ENCODE data around the gene DPYSL3.
"Not testable (repeated sequence)": the region's sequence is repeated elsewhere in the genome, so short reads cannot be mapped to it uniquely, and the experiment has no call there.

Gene DPYSL3

GRCh38 chr5:147509710-147510651, at the start of gene DPYSL3:
Gene DPYSL3 (minus strand): TSS chr5:147510068. CDS start chr5:147509858, 210 bp downstream.
- Mint-ChIP-seq H3K27ac (no peak within 1 kb of the TSS), H3K4me3 (no peak within 1 kb of the TSS), H3K27me3 (peaks cover 63% of the 10 kb centered on the region), H3K4me1 (ENCODE audit: low read depth) (peaks cover 5% of the 10 kb centered on the region), H3K9me3 (no peaks in the 10 kb centered on the region), H3K36me3 (ENCODE audit: low read depth) (no peaks in the 10 kb centered on the region)
- DNase-seq = no peak

DNA sequence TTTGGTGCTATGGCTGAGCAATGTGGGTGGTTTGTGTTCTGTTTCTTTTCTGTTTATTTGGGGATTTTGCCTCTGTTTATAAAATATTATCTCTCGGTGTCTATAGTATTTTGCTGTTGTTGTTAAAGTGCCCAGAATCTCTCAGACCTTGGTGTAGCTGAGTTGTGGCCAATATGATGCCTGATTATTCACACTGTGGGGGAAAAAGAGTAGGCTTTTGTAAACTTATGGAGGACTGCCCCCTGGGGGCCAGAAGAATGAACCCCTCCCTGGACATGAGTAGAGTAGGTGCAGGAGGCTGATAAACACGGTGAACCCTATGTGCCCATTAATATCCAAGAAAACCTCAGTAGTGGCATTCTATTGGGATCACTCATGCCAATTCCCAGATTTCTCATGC, 49.0 kb upstream of the DPYSL3 start:
- H3K9me3 Mint-ChIP-seq = no peaks in the 10 kb centered on the region
- H3K27me3 Mint-ChIP-seq = peaks cover 3% of the 10 kb centered on the region
- no peaks in the 10 kb centered on the region for H3K4me1 Mint-ChIP-seq (ENCODE audit: low read depth)
- no peaks in the 10 kb centered on the region for H3K36me3 Mint-ChIP-seq (ENCODE audit: low read depth)
- no peak overlapping the region for H3K4me3 Mint-ChIP-seq
- H3K27ac Mint-ChIP-seq = no peak overlapping the region
- no peak for DNase-seq

DNA sequence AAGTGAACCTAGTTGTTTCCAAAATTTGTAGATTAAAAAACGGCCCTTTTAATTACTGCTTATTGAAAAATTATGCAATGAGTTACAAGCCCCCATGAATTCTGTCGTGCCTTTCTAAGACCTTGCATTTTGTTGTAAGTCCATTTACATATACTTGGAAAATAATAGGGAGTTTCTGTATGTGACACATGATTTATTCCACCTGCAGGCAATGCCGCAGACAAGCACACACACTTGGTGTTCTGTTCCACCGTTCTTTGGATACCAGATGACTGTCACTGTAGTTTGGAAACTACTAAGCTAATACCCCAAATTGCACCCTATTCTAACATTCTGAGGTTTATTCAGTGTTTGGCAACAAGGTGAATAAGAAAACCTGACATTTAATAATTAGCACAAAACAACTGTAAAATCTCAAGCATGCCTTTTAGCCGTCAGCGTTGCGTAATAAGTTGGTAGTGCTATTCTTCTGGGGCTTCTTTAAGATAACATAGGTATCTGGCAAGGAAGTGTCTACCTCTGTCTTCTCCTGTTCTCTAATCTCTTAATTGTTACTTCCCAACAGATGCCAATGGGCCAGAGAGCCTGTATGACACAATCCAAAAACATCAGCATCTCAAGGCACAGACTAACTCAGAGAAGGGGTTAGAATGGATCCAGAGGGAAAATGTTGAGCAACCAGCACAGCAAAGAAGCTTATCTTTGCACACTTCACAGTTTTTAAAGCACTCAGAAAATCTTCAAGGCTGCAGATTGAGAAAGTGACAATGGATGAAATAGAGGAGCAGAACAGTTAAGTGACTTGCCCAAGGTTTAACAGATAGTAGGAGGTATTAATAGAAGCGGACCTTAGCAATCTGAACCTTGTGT, 48.2 kb upstream of the DPYSL3 start:
- no peak for DNase-seq
- Mint-ChIP-seq H3K4me1 (ENCODE audit: low read depth) (no peaks in the 10 kb centered on the region), H3K9me3 (no peaks in the 10 kb centered on the region), H3K27me3 (peaks cover 3% of the 10 kb centered on the region), H3K4me3 (no peak overlapping the region), H3K36me3 (ENCODE audit: low read depth) (no peaks in the 10 kb centered on the region), H3K27ac (no peak overlapping the region)

- peaks cover 3% of the 10 kb centered on the region for H3K27me3 Mint-ChIP-seq
- H3K9me3 Mint-ChIP-seq = no peaks in the 10 kb centered on the region
- no peak overlapping the region for H3K27ac Mint-ChIP-seq
- H3K4me3 Mint-ChIP-seq = no peak overlapping the region
- no peaks in the 10 kb centered on the region for H3K36me3 Mint-ChIP-seq (ENCODE audit: low read depth)
- DNase-seq = no peak
- no peaks in the 10 kb centered on the region for H3K4me1 Mint-ChIP-seq (ENCODE audit: low read depth)
These were observed 45.3 kb upstream of the DPYSL3 start for GRCh38 chr5:147555176-147555575.

- Mint-ChIP-seq H3K4me3 (no peak overlapping the region), H3K36me3 (ENCODE audit: low read depth) (no peaks in the 10 kb centered on the region), H3K9me3 (no peaks in the 10 kb centered on the region), H3K27ac (no peak overlapping the region), H3K4me1 (ENCODE audit: low read depth) (no peaks in the 10 kb centered on the region), H3K27me3 (peaks cover 3% of the 10 kb centered on the region)
- DNase-seq = no peak
These were observed 44.5 kb upstream of the DPYSL3 start for GRCh38 chr5:147554261-147554817.

GRCh38 chr5:147553817-147554216, 43.9 kb upstream of the DPYSL3 start:
- not testable (repeated sequence) for H3K4me1 Mint-ChIP-seq (ENCODE audit: low read depth); H3K9me3 Mint-ChIP-seq; H3K27me3 Mint-ChIP-seq; H3K36me3 Mint-ChIP-seq (ENCODE audit: low read depth); H3K27ac Mint-ChIP-seq; H3K4me3 Mint-ChIP-seq; DNase-seq

DNA sequence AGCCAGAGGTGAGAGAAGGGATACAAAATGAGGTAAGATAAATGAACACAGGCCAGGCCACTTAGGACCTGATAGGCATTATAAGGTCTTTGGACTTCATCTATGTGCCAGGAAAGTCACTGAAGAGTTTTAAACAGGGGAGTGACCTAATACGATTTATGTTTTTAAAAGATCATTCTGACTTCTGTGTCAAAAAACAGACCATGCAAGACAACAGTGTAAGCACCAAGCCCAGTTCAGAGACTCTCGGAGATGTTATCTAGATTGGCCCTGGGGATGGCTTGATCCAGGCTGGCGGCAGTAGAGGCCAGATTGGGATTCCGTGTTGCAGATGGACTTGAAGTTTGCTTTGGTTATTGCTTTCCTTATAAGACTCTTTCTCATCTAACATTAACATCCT, 43.0 kb upstream of the DPYSL3 start:
- H3K27ac Mint-ChIP-seq = no peak overlapping the region
- H3K27me3 Mint-ChIP-seq = peaks cover 3% of the 10 kb centered on the region
- H3K4me1 Mint-ChIP-seq (ENCODE audit: low read depth) = no peaks in the 10 kb centered on the region
- DNase-seq = no peak
- H3K9me3 Mint-ChIP-seq = peaks cover 2% of the 10 kb centered on the region
- H3K4me3 Mint-ChIP-seq = no peak overlapping the region
- no peaks in the 10 kb centered on the region for H3K36me3 Mint-ChIP-seq (ENCODE audit: low read depth)

DNA sequence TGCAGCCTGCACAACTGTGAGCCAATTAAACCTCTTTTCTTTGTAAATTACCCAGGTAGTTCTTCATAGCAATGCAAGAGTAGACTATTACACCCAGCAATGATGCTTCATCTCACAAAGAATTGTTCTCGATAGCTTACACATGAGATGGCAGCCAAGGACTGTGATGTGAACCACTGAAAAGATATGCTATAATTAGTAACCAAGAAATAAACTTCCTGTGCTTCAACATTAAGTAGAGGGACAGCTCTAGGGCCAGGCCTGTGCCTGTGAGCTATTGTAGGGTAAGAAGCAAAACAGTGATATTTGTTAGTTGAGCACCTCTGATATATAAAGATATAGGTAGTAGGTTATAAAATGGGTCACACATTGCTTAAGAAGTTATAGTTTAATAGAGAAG, 41.8 kb upstream of the DPYSL3 start:
- Mint-ChIP-seq H3K27ac (no peak overlapping the region), H3K4me3 (no peak overlapping the region), H3K27me3 (peaks cover 3% of the 10 kb centered on the region), H3K4me1 (ENCODE audit: low read depth) (no peaks in the 10 kb centered on the region), H3K9me3 (peaks cover 2% of the 10 kb centered on the region), H3K36me3 (ENCODE audit: low read depth) (no peaks in the 10 kb centered on the region)
- DNase-seq = no peak

DNA sequence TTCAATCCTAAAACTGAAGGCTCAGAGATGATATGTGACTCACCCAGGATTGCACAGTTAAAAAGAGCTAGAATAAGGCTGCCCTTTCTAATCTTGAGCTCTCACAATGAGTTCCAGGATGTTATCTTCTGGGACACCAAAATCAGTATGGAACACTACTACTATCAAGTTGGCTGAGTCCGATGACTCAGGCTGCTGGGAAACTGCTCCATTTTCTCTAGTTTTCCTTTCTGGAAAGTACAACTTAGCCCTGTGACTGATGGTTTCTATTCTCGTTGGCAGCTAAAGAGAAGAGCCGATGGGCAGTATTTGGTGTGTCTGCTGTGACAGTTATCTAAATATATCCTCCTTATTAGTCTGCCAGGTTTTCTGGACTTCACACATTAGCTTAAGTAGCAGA, 37.9 kb upstream of the DPYSL3 start:
- Mint-ChIP-seq H3K4me3 (no peak overlapping the region), H3K36me3 (ENCODE audit: low read depth) (no peaks in the 10 kb centered on the region), H3K27ac (no peak overlapping the region), H3K4me1 (ENCODE audit: low read depth) (no peaks in the 10 kb centered on the region), H3K9me3 (peaks cover 2% of the 10 kb centered on the region), H3K27me3 (peaks cover 7% of the 10 kb centered on the region)
- DNase-seq = no peak

DNA sequence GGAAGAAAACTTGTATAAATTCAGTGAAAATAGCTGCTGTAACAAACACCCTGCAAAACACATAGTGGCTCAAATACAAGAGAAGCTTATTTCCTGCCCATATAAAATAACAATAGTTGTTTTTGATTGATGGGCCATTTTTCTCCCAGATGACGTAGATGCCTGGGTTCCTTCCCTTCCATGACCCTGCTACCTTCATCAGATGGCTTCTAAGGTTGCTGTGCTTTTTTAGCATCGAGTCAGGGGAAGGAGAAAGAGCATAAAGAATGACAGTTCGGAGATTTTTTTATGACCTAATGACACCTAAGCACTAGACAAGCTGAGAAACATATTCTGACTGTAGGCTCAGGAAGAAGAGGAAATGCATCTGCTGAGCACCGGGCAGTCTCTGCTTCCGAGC, 34.7 kb upstream of the DPYSL3 start:
- H3K9me3 Mint-ChIP-seq = peaks cover 2% of the 10 kb centered on the region
- H3K27me3 Mint-ChIP-seq = peaks cover 7% of the 10 kb centered on the region
- H3K4me1 Mint-ChIP-seq (ENCODE audit: low read depth) = no peaks in the 10 kb centered on the region
- H3K27ac Mint-ChIP-seq = no peak overlapping the region
- H3K36me3 Mint-ChIP-seq (ENCODE audit: low read depth) = no peaks in the 10 kb centered on the region
- H3K4me3 Mint-ChIP-seq = no peak overlapping the region
- no peak for DNase-seq

GRCh38 chr5:147539053-147539452, 29.2 kb upstream of the DPYSL3 start:
- no peak for DNase-seq
- H3K4me1 Mint-ChIP-seq (ENCODE audit: low read depth) = no peaks in the 10 kb centered on the region
- H3K4me3 Mint-ChIP-seq = no peak overlapping the region
- no peak overlapping the region for H3K27ac Mint-ChIP-seq
- no peaks in the 10 kb centered on the region for H3K36me3 Mint-ChIP-seq (ENCODE audit: low read depth)
- no peaks in the 10 kb centered on the region for H3K9me3 Mint-ChIP-seq
- no peaks in the 10 kb centered on the region for H3K27me3 Mint-ChIP-seq

- Mint-ChIP-seq H3K27me3 (no peaks in the 10 kb centered on the region), H3K36me3 (ENCODE audit: low read depth) (no peaks in the 10 kb centered on the region), H3K27ac (no peak overlapping the region), H3K4me3 (no peak overlapping the region), H3K4me1 (ENCODE audit: low read depth) (no peaks in the 10 kb centered on the region), H3K9me3 (no peaks in the 10 kb centered on the region)
- no peak for DNase-seq
These were observed 28.4 kb upstream of the DPYSL3 start for GRCh38 chr5:147538236-147538635.

- DNase-seq = no peak
- H3K27ac Mint-ChIP-seq = no peak overlapping the region
- H3K4me3 Mint-ChIP-seq = no peak overlapping the region
- no peaks in the 10 kb centered on the region for H3K9me3 Mint-ChIP-seq
- H3K36me3 Mint-ChIP-seq (ENCODE audit: low read depth) = no peaks in the 10 kb centered on the region
- no peaks in the 10 kb centered on the region for H3K27me3 Mint-ChIP-seq
- no peaks in the 10 kb centered on the region for H3K4me1 Mint-ChIP-seq (ENCODE audit: low read depth)
These were observed 24.5 kb upstream of the DPYSL3 start for GRCh38 chr5:147534172-147534951.

DNA sequence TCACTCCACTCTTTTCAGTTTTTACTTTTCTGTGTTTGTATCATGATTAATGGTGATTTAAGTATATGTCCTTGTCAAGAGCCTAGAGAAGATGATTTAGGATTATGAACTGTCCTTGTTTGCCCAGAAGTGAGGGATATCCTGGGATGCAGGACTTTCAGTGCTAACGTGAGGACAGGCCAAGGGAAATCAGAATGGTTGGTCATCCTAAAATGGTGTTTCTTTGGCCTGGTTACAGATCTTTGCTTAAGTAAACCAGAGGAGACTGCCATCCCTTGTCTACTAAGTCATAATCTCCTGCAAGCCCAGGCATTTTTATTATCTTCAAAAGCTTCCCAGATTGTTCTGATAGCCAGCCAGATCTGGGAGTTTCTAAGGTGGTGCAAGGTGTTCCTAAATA, 22.3 kb upstream of the DPYSL3 start:
- Mint-ChIP-seq H3K27me3 (peaks cover 2% of the 10 kb centered on the region), H3K36me3 (ENCODE audit: low read depth) (no peaks in the 10 kb centered on the region), H3K9me3 (no peaks in the 10 kb centered on the region), H3K4me3 (no peak overlapping the region), H3K27ac (no peak overlapping the region), H3K4me1 (ENCODE audit: low read depth) (no peaks in the 10 kb centered on the region)
- DNase-seq = no peak
